Measurements from ENCODE around the gene LMNA. TPM values are rescaled to one million over a fixed set of nuclear protein-coding genes. Genes with fewer than 3 reads are reported as not detected.
A peak's percentile ranks its signal among the peaks of the same experiment; 100 is the strongest.
"Not testable (repeated sequence)": the region's sequence is repeated elsewhere in the genome, so short reads cannot be mapped to it uniquely, and the experiment has no call there.

The LMNA gene
- total and polyA plus RNA-seq, 11 donors: 223 to 396 (median 273) TPM

- TF ChIP-seq, protein P1, sequence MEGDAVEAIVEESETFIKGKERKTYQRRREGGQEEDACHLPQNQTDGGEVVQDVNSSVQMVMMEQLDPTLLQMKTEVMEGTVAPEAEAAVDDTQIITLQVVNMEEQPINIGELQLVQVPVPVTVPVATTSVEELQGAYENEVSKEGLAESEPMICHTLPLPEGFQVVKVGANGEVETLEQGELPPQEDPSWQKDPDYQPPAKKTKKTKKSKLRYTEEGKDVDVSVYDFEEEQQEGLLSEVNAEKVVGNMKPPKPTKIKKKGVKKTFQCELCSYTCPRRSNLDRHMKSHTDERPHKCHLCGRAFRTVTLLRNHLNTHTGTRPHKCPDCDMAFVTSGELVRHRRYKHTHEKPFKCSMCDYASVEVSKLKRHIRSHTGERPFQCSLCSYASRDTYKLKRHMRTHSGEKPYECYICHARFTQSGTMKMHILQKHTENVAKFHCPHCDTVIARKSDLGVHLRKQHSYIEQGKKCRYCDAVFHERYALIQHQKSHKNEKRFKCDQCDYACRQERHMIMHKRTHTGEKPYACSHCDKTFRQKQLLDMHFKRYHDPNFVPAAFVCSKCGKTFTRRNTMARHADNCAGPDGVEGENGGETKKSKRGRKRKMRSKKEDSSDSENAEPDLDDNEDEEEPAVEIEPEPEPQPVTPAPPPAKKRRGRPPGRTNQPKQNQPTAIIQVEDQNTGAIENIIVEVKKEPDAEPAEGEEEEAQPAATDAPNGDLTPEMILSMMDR (IDR thresholded peaks at IDR 0.05): no peak
- Histone ChIP-seq H3K4me3 (peak overlapping the region; percentile 78 to 100 (median 91)), H3K27me3 (no peaks in the 10 kb centered on the region), H3K4me1 (peaks cover 23 to 63% (median 50%) of the 10 kb centered on the region in 12 donors), H3K27ac (peak overlapping the region; percentile 81 to 99 (median 98)), H3K9me3 (no peaks in the 10 kb centered on the region), H3K36me3 (peaks cover 0 to 31% (median 0%) of the 10 kb centered on the region in 9 donors)
- DNase-seq: peak; percentile 71 to 77 (median 76)
- intact Hi-C loops (cut with DNase I): loop anchor here in 1 of 10 donors (10.0 kb wide), 1 partner anchor 549 kb away; no protein-coding TSS in a partner anchor
- 0 to 4% (median 1%) methylated on average over 17 to 19 of the region's 19 CpGs for WGBS, 4 donors
- peak; percentile 27 to 50 (median 36) for ATAC-seq
Measured at GRCh38 chr1:156115514-156116374, 1.2 kb downstream of the LMNA start.

GRCh38 chr1:156116731-156117130, 2.2 kb downstream of the LMNA start:
- Histone ChIP-seq H3K4me3 (peak overlapping the region; percentile 78 to 100 (median 91)), H3K36me3 (peaks cover 0 to 37% (median 0%) of the 10 kb centered on the region in 9 donors), H3K4me1 (peaks cover 32 to 68% (median 59%) of the 10 kb centered on the region in 12 donors), H3K27ac (peak overlapping the region; percentile 81 to 99 (median 98))
- intact Hi-C loops (cut with DNase I): loop anchor here in 1 of 10 donors (10.0 kb wide), 1 partner anchor 548 kb away; no protein-coding TSS in a partner anchor
- not testable (repeated sequence) for ATAC-seq, H3K27me3 ChIP-seq, DNase-seq, H3K9me3 ChIP-seq
- WGBS, 4 donors: 51 to 74% (median 61%) methylated on average over 5 of the region's 5 CpGs

DNA sequence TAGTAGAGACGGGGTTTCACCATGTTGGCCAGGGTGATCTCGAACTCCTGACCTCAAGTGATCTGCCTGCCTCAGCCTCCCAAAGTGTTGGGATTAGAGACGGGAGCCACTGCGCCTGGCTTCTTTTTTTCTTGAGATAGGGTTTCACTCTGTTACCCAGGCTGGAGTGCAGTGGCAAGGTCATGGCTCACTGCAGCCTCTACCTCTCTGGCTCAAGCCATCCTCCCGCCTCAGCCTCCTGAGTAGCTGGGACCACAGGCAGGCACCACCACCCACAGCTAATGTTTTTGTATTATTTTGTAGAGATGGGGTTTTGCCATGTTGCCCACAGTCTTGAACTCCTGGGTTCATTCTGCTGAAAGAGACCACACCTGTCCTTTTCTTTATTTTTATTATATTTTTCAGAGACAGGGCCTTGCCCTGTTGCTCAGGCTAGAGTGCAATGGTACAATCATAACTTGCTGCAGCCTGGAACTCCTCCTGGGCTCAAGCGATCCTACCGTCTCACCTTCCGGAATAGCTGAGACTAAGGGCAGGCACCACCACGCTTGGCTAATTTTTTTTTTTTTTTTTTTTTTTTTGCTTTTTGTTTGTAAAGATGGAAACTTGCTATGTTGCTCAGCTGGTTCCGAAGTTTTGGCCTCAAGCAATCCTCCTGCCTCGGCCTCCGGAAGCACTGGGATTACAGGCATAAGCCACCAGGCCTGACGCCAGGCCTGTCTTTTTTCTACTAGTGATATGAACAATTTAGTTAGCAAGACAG, 3.1 kb downstream of the LMNA start:
- DNase-seq (peak in 1 of 5 donors; percentile 42), ATAC-seq (no peak)
- Histone ChIP-seq H3K9me3 (no peaks in the 10 kb centered on the region), H3K4me1 (peaks cover 36 to 77% (median 68%) of the 10 kb centered on the region in 12 donors), H3K36me3 (peaks cover 0 to 37% (median 0%) of the 10 kb centered on the region in 9 donors), H3K27ac (peak overlapping the region in 11 of 12 donors; percentile 96 to 100 (median 98)), H3K27me3 (no peaks in the 10 kb centered on the region), H3K4me3 (peak overlapping the region in 10 of 12 donors; percentile 78 to 100 (median 92))
- 52 to 71% (median 59%) methylated on average over 13 of the region's 13 CpGs for WGBS, 4 donors
- intact Hi-C loops (cut with DNase I): loop anchor here in 1 of 10 donors (10.0 kb wide), 1 partner anchor 547 kb away; no protein-coding TSS in a partner anchor
- TF ChIP-seq, protein P1 (IDR thresholded peaks at IDR 0.05): no peak
- TF ChIP-seq POLR2A (IDR thresholded peaks at IDR 0.05): no peak

DNA sequence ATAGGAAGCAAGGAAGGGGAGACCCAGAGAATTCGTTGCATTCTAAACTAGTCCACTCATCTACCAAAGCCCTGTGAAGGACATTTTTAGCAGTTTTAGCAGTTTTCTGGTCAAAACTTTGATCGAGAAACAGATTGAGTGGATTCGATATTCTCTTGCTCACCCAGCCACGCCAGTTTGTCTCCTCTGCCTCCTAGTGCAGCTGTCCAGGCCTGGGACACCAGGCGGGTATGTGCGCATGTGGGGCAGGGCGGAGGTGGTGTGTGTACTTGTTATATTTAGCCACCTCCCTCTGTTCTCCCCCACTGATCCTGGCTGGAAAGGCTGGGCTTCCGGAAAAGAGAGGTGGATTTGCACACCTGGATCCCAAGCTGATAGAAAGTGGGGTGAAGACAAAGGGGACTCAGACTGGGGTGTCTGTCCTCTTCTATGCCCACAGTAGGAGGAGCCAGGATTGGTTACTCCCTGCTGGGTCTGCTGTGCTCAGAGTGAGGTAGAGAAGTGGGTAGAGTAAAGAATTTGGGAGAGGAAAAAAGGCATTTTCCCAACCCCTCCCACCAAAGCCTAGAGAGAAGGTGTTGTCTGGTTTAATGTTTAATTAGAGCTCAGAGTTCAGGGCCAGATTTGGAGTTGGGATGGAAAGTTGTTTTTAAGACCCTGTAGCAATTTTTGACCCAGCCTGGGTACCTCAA, 3.8 kb downstream of the LMNA start:
- peaks cover 39 to 83% (median 75%) of the 10 kb centered on the region in 12 donors for H3K4me1 ChIP-seq
- peak in 1 of 2 donors; percentile 55 for TF ChIP-seq POLR2A (IDR thresholded peaks at IDR 0.05)
- TF ChIP-seq, protein P1 (IDR thresholded peaks at IDR 0.05): no peak
- no peaks in the 10 kb centered on the region for H3K9me3 ChIP-seq
- no peaks in the 10 kb centered on the region for H3K27me3 ChIP-seq
- H3K27ac ChIP-seq: peak overlapping the region; percentile 27 to 100 (median 98)
- peaks cover 0 to 37% (median 0%) of the 10 kb centered on the region in 9 donors for H3K36me3 ChIP-seq
- ATAC-seq (peak; percentile 21 to 48 (median 34)), DNase-seq (peak; percentile 68 to 84 (median 76))
- intact Hi-C loops (cut with DNase I): loop anchor here in 1 of 10 donors (10.0 kb wide), 1 partner anchor 546 kb away; no protein-coding TSS in a partner anchor
- 26 to 37% (median 33%) methylated on average over 8 of the region's 8 CpGs for WGBS, 4 donors
- peak overlapping the region; percentile 0 to 100 (median 90) for H3K4me3 ChIP-seq
